CD4-positive, alpha-beta T cell treated with Interleukin-6 for 4 hours (primary cell): ENCODE measurements around the gene PHPT1.

Experiments used
- DNase-seq: peaks from one replicate; pipeline ENCODE4 v3.0.0-alpha.2; 2020; ENCODE audit warnings: mixed read lengths

Gene PHPT1

DNA sequence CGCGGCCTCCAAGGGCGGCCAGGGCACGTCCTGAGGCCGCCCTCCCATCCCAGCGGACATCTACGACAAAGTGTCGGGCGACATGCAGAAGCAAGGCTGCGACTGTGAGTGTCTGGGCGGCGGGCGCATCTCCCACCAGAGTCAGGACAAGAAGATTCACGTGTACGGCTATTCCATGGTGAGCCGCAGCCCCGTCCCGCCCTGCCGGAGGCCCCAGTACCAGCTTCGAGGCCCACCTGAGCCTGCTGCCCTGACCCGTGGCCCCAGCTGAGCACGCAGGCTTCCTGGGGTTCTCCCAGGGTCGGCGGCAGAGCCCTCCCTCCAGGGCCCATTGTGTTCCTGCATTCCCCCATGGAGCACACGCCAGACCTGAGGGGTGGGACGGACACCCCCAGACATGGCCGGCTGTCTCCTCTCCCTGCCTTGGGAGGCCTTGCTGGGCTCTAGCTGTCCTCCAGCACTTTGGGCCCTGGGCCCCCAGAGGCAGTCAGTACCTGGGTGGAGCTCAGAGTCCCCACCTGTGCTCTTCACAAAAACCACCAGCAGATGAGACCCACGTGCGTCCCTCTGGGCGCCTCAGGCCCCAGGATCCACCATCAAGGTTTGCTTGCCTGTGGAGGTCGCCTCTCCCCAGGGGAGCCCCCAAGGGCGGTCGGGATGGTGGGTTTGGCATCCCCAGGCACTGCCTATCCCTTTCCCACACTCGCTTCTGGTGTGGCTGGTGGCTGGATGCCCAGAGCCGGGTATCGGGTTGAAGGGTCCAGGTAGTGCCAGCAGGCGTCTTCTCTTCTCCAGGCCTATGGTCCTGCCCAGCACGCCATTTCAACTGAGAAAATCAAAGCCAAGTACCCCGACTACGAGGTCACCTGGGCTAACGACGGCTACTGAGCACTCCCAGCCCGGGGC lies 1.0 kb downstream of the PHPT1 start:
- no peak for DNase-seq

DNA sequence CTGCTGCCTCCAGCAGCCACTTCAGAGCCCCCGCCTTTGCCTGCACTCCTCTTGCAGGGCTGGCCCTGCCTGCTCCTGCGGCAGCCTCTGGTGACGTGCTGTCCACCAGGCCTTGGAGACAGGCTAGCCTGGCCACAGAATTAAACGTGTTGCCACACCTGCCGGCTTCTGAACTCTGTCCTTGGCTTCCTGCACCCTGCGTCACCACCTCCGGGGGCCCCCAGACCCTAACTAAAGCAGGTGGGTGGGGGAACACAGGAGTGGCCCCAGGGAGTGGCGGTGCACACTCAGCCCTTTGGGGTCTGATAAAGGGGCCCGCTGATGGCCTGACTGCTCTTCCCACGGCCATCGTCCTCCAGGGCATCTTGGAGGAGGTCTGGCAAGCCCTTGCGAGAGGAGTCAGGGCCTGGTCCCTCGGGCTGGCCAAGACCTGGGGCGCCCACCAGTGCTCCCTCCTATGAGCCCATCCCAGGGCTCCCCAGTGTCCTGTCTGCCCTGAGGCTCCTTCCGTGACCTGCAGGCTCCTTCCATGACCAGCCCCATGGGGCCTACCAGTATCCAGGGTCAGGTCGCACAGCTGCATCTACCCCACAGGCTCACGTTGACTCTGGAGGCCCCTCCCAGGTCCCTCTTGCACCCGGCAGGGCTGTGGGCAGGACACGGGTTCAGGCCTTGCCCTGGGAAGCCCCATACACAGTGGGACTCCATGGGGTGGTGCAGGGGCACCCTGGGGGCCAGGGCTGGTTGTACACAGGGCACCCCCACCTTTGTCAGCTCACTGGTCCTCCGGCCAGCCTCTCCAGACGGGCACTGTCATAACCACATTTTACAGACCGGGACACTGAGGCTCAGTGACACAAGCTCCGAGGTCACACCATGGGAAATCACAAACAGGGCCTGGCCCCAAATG lies 1.9 kb downstream of the PHPT1 start:
- DNase-seq = no peak

DNA sequence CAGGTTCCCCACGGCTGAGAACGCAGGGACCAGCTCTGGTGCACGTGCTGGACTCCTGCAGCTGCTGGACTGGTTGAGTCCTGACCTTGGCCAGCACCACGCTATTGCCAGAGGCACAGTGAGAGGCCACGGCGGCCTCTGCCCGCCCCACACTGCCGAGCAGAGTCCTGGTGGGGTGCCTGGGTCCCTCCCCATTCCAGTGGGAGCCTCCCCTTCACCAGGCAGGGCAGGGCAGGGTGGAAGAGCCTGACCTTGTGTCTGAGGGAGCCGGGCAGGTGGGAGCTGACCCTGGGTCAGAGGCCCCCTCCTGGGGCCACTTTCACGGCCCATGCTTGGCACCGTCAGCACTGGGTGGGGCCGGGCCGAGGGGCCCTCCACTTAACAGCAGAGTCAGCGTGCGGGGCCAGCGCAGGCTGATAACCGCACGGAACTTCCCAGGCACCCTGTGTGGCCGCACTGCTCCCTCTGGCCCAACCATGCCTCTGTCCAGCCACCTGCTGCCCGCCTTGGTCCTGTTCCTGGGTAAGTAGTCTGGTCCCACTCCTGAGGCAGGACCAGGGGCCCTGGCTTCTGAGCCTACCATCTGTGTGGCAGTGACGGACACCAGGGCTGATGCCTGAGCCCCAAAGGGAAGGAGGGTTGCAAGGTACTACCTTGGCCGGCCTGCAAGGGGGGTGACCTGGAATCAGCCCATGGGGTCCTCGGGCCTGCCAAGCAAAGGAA lies 2.9 kb downstream of the PHPT1 start, which contains the start of gene MAMDC4:
Gene MAMDC4, plus strand, starts transcription at position 406 of the 723 bp plus-strand sequence. Its CDS starts 71 bp downstream, at position 477.
- DNase-seq = no peak

GRCh38 chr9:136852664-136853595 lies 3.7 kb downstream of the PHPT1 start:
- no peak for DNase-seq

DNA sequence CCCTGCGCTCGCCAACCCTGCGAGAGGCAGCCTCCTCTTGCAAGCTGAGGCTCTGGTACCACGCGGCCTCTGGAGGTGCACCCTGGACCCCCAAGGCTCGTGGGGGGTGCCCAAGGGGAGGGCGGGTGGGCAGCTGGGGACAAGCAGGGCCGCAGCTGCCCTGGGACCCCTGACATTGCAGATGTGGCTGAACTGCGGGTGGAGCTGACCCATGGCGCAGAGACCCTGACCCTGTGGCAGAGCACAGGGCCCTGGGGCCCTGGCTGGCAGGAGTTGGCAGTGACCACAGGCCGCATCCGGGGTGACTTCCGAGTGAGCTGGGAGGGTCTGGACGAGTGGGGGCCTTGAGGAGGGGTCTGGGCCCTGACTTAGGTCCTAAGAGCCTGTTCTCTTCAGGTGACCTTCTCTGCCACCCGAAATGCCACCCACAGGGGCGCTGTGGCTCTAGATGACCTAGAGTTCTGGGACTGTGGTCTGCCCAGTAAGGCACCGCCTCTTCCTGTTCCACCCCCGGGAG lies 4.4 kb downstream of the PHPT1 start:
- DNase-seq = no peak

DNA sequence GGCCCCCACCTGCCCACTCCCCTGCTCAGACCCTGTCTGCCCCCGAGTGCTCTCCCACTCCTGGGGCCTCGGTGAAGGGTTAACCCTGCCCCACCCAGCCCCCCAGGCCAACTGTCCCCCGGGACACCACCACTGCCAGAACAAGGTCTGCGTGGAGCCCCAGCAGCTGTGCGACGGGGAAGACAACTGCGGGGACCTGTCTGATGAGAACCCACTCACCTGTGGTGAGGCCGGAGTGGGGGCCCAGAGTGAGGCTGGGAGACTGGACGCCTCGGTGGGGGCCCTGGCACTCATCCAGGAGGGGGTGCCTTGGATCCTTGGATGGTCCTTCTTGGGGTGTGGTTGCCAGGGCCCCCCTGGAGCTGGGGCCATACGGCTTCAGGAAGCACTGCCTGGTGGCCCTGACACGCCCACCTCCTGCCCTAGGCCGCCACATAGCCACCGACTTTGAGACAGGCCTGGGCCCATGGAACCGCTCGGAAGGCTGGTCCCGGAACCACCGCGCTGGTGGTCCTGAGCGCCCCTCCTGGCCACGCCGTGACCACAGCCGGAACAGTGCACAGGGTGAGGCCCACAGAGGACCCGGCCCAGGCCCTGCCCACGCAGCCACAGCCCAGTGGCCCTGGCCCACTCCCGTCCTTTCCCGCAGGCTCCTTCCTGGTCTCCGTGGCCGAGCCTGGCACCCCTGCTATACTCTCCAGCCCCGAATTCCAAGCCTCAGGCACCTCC lies 5.1 kb downstream of the PHPT1 start:
- no peak for DNase-seq

- DNase-seq = no peak
These were observed 5.7 kb downstream of the PHPT1 start for GRCh38 chr9:136854842-136855460.

GRCh38 chr9:136855461-136856078 lies 6.4 kb downstream of the PHPT1 start:
- no peak for DNase-seq

- no peak for DNase-seq
These were observed 6.9 kb downstream of the PHPT1 start for GRCh38 chr9:136856079-136856476.

DNA sequence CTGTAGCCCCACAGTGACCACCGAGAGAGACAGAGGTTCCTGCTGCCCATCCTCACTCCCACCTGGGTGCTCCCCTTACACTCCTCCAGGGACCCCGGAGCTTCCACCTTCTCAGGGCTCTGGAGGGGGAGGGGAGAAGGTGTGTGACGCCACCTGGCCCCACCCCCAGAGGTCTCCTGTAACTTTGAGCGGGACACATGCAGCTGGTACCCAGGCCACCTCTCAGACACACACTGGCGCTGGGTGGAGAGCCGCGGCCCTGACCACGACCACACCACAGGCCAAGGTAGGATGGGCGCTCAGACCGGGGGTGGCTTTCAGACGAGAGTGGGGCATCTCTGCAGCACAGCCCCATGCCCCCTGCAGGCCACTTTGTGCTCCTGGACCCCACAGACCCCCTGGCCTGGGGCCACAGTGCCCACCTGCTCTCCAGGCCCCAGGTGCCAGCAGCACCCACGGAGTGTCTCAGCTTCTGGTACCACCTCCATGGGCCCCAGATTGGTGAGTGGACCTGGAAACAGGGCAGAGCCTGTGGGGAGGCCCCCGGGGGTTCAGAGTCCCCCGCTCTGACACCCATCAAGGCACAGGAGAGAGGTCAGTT lies 7.4 kb downstream of the PHPT1 start:
- no peak for DNase-seq

DNA sequence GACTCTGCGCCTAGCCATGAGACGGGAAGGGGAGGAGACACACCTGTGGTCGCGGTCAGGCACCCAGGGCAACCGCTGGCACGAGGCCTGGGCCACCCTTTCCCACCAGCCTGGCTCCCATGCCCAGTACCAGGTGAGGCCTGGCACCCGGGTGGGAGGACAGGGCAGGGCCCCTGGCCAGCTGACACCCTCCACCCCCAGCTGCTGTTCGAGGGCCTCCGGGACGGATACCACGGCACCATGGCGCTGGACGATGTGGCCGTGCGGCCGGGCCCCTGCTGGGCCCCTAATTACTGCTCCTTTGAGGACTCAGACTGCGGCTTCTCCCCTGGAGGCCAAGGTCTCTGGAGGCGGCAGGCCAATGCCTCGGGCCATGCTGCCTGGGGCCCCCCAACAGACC lies 8.0 kb downstream of the PHPT1 start:
- no peak for DNase-seq

DNA sequence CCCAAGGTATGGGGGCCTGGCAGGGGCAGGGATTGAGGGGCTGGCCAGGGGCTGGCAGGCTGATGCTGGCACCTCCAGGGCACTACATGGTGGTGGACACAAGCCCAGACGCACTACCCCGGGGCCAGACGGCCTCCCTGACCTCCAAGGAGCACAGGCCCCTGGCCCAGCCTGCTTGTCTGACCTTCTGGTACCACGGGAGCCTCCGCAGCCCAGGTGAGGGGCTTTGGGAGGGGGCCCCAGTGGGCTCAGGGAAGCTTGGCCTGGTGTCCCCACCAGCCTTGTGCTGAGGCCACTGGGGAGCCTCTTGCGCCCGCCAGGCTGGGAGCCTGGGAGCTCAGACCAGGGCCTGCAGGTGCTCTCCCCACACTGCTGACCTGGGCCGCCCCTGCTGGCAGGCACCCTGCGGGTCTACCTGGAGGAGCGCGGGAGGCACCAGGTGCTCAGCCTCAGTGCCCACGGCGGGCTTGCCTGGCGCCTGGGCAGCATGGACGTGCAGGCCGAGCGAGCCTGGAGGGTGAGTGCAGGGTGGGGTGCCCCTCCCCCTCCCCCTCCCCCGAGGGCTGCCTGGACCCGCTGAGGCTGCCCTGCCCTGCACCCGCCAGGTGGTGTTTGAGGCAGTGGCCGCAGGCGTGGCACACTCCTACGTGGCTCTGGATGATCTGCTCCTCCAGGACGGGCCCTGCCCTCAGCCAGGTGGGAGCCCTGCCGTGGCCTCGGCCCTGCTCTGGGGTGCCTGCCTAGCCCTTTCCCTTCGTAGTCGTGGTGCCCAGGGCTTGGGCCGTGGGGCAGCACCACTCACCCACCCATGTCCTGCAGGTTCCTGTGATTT lies 8.6 kb downstream of the PHPT1 start:
- DNase-seq = no peak

DNA sequence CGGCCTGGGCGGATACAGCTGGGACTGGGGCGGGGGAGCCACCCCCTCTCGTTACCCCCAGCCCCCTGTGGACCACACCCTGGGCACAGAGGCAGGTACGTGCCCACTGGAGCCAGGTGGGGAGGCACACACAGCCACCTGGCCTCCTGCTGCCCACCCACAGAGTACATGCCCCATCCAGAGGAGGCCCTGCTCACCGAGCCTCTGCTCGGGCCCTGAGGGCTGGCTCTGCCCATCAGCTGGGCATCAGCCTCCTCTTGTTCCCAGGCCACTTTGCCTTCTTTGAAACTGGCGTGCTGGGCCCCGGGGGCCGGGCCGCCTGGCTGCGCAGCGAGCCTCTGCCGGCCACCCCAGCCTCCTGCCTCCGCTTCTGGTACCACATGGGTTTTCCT lies 9.2 kb downstream of the PHPT1 start:
- no peak for DNase-seq

DNA sequence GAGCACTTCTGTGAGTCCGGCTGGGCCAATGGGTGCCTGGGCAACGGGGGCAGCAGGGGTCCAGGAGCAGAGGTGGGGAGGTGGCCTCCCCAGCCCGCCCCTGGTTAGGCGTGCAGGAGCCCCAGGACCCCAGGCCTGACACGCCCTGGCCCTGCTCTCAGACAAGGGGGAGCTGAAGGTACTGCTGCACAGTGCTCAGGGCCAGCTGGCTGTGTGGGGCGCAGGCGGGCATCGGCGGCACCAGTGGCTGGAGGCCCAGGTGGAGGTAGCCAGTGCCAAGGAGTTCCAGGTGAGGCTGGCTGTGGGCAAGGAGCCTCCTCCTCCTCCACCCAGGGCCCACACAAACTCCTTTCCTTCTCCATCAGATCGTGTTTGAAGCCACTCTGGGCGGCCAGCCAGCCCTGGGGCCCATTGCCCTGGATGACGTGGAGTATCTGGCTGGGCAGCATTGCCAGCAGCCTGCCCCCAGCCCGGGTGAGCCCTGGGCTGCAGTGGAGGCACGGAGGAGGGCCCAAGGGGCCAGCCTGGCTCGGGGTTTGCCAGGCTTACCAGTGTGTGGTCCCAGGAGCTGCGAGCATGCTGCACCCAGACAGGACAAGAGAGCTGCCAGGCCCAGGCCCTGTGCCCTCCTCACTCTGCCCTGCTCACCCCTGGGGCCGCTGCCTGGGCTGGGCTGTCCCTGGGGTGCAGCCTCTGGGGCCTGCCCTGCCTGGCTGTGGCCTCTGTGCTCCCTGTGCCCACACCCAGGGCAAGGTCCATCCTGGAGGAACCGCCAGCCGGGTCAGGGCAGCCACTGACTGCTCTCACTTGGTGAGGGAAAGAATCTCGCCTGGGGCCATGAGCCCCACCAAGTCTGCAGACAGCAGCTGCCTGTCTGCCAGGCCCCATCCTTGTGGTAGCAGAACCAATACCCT lies 9.9 kb downstream of the PHPT1 start:
- no peak for DNase-seq

- DNase-seq = no peak
These were observed 11.3 kb downstream of the PHPT1 start for GRCh38 chr9:136860529-136860928.

DNA sequence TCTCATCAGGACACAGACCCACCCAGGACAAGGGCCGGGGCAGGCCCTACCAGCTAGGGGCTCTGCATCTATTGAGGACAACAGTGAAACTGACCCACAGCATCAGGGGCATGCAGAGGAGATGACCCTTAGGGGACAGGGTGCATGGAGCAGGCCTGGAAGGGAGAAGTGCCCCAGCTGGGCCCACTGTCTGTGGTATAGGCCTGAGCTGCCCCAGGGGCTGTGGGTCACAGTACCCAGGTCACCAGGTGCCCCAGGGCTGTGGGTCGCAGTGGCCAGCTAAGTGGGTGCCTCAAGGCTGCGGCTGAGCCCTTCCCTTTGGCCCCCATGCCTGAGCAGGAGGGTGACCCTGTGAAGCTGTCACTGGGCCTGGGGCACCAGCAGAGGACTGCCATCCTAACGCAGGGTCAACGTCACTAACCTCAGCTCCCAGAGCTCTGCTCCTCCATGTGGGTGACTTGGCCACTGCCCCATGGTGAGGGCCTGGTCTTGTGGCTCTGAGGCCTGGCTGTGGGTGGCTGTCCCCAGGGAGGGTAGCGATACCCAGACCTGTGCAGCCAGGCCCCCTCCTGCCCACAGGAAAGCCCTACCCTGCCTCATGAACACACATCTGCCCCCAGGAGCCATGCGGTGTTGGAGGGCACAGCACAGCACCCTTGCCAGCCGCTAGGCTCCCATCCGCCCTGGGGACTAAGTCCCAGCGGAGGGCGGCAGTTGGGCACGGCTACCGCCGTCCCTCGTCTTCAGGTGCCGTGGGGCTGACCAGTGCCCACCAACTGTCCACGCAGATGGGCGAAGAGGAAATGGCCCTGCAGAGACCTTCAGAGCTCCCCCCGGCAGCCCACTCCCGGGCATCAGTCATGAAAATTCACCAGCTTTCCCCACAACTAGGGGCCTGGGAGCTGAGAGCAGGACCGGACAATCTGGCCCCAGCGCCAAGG lies 12.0 kb downstream of the PHPT1 start:
- no peak for DNase-seq
